WTC11 (cell line): ENCODE measurements around the gene MB. TPM values are rescaled to one million over a fixed set of nuclear protein-coding genes. Genes with fewer than 3 reads are reported as not detected.

ENCODE experiments used
- ATAC-seq: fragments of 200-7000 bp; cut with Tn5 transposase; 2 replicates; pipeline ENCODE4 v1.10.0; 2021; ENCODE audit warnings: mild to moderate bottlenecking, moderate library complexity
- CTCF ChIA-PET: fragments of 300-600 bp; sonication (Branson Sonifier 250); formaldehyde crosslinking; loops from one replicate; lab custom pipeline; 2021; ENCODE audit warnings: antibody characterized with exemption; lab: Charles Lee
- POLR2A ChIA-PET: fragments of 350-600 bp; sonication (Branson Sonifier 250); formaldehyde crosslinking; loops from one replicate; lab custom pipeline; 2021; ENCODE audit warnings: antibody characterized with exemption; lab: Charles Lee
- DNase-seq: peaks from one replicate; pipeline ENCODE4 v3.0.0; 2021; ENCODE audit warnings: low spot score
- H3K27ac Mint-ChIP-seq: 2 replicates; pipeline ENCODE4 v1.8.0; 2021; ENCODE audit warnings: mixed read lengths
- H3K27me3 Mint-ChIP-seq: 2 replicates; pipeline ENCODE4 v1.8.0; 2021; ENCODE audit warnings: low read depth, mild to moderate bottlenecking, moderate library complexity, mixed read lengths
- H3K36me3 Mint-ChIP-seq: 2 replicates; pipeline ENCODE4 v1.8.0; 2021; ENCODE audit warnings: mixed read lengths
- H3K4me1 Mint-ChIP-seq: 2 replicates; pipeline ENCODE4 v1.8.0; 2022; ENCODE audit warnings: mixed read lengths
- H3K4me3 Mint-ChIP-seq: 2 replicates; pipeline ENCODE4 v1.8.0; 2021; ENCODE audit warnings: mild to moderate bottlenecking, moderate library complexity, mixed read lengths
- H3K9me3 Mint-ChIP-seq: 2 replicates; pipeline ENCODE4 v1.8.0; 2021; ENCODE audit warnings: mixed read lengths
- ARID4B ChIP-seq: sonication (generic); formaldehyde crosslinking; IDR thresholded peaks from 2 replicates; pipeline ENCODE4 v1.8.0; 2023; ENCODE audit warnings: missing genetic modification reagents, mild to moderate bottlenecking, borderline replicate concordance
- ERG ChIP-seq: fragments of 250-450 bp; sonication (Bioruptor Pico); IDR thresholded peaks from 2 replicates; pipeline ENCODE4 v1.8.0; 2021; ENCODE audit warnings: mild to moderate bottlenecking
- ESRRA ChIP-seq: sonication (generic); formaldehyde crosslinking; IDR thresholded peaks from 2 replicates; pipeline ENCODE4 v1.8.1; 2022; ENCODE audit warnings: mild to moderate bottlenecking, missing genetic modification reagents, borderline replicate concordance
- FOXP1 ChIP-seq: sonication (generic); formaldehyde crosslinking; IDR thresholded peaks from 2 replicates; pipeline ENCODE4 v1.8.0; 2022; ENCODE audit warnings: missing genetic modification reagents, mild to moderate bottlenecking, moderate library complexity, borderline replicate concordance
- GABPB1 ChIP-seq: sonication (generic); formaldehyde crosslinking; IDR thresholded peaks from 2 replicates; pipeline ENCODE4 v1.8.1; 2023; ENCODE audit warnings: mild to moderate bottlenecking, missing genetic modification reagents
- MAX ChIP-seq: sonication (generic); formaldehyde crosslinking; IDR thresholded peaks from 2 replicates; pipeline ENCODE4 v1.8.0; 2022; ENCODE audit warnings: mild to moderate bottlenecking, missing genetic modification reagents
- MXD4 ChIP-seq: fragments of 250-450 bp; sonication (Bioruptor Pico); IDR thresholded peaks from 2 replicates; pipeline ENCODE4 v1.8.0; 2021; ENCODE audit warnings: mild to moderate bottlenecking, moderate library complexity, borderline replicate concordance
- NR1H2 ChIP-seq: sonication (generic); formaldehyde crosslinking; IDR thresholded peaks from 2 replicates; pipeline ENCODE4 v1.9.0; 2021; ENCODE audit warnings: mild to moderate bottlenecking, moderate library complexity, missing genetic modification reagents
- NR2C2 ChIP-seq: sonication (generic); formaldehyde crosslinking; IDR thresholded peaks from 2 replicates; pipeline ENCODE4 v1.8.0; 2022; ENCODE audit warnings: mild to moderate bottlenecking, missing genetic modification reagents
- PRDM15 ChIP-seq: sonication (generic); formaldehyde crosslinking; IDR thresholded peaks from 2 replicates; pipeline ENCODE4 v1.8.0; 2022; ENCODE audit warnings: missing genetic modification reagents
- RELA ChIP-seq: sonication (generic); formaldehyde crosslinking; IDR thresholded peaks from 2 replicates; pipeline ENCODE4 v1.8.1; 2022; ENCODE audit warnings: missing genetic modification reagents, mild to moderate bottlenecking, borderline replicate concordance
- ZMAT4 ChIP-seq: fragments of 250-450 bp; sonication (Bioruptor Pico); IDR thresholded peaks from 2 replicates; pipeline ENCODE4 v1.9.0; 2021; ENCODE audit warnings: mild to moderate bottlenecking
- ZNF232 ChIP-seq: sonication (generic); formaldehyde crosslinking; IDR thresholded peaks from 2 replicates; pipeline ENCODE4 v1.8.0; 2022; ENCODE audit warnings: mild to moderate bottlenecking, missing genetic modification reagents
- ZNF416 ChIP-seq: fragments of 250-450 bp; sonication (Bioruptor Pico); IDR thresholded peaks from 2 replicates; pipeline ENCODE4 v1.9.0; 2021; ENCODE audit warnings: mild to moderate bottlenecking, inconsistent platforms
- total RNA-seq: library from RNA; stranded (reverse); gene quantifications from 3 replicates; pipeline ENCODE4 v1.2.3, GENCODE V29; 2021

Gene MB
- total RNA-seq, 1 experiment from 2014 or later, result 0.50 TPM

- Mint-ChIP-seq H3K4me1 (peaks cover 20% of the 10 kb centered on the region), H3K27me3 (no peaks in the 10 kb centered on the region), H3K4me3 (no peak overlapping the region), H3K9me3 (no peaks in the 10 kb centered on the region), H3K27ac (no peak overlapping the region), H3K36me3 (no peaks in the 10 kb centered on the region)
- POLR2A ChIA-PET, result no interaction called here
- CTCF ChIA-PET, result no interaction called here
- ATAC-seq, result peak; percentile 52
- TF ChIP-seq ERG (0 out of 2 replicates have a peak, but pooled peaks have one; percentile 13), RELA (CRISPR knock-in tag) (no peak), MAX (CRISPR knock-in tag) (no peak)
- DNase-seq, result peak; percentile 43
Measured at GRCh38 chr22:35561796-35562526, 55.2 kb downstream of the MB start.

- Mint-ChIP-seq H3K36me3 (no peaks in the 10 kb centered on the region), H3K4me3 (no peak overlapping the region), H3K27me3 (no peaks in the 10 kb centered on the region), H3K27ac (no peak overlapping the region), H3K4me1 (peaks cover 20% of the 10 kb centered on the region), H3K9me3 (no peaks in the 10 kb centered on the region)
- CTCF ChIA-PET, result interaction anchor here (1.0 kb wide), 1 partner anchor 16 kb away, joined by 3 read pairs; no protein-coding TSS in a partner anchor
- POLR2A ChIA-PET, result no interaction called here
- no peak for DNase-seq
- TF ChIP-seq PRDM15 (CRISPR knock-in tag), result no peak
- no peak for TF ChIP-seq RELA (CRISPR knock-in tag)
- no peak for TF ChIP-seq GABPB1 (CRISPR knock-in tag)
- TF ChIP-seq MAX (CRISPR knock-in tag), result no peak
- no peak for TF ChIP-seq ESRRA (CRISPR knock-in tag)
- TF ChIP-seq ZNF416 (CRISPR knock-in tag), result no peak
- TF ChIP-seq ARID4B (CRISPR knock-in tag), result no peak
- no peak for TF ChIP-seq NR1H2 (CRISPR knock-in tag)
- no peak for TF ChIP-seq ZMAT4
- TF ChIP-seq ZNF232 (CRISPR knock-in tag), result no peak
- TF ChIP-seq MXD4 (CRISPR knock-in tag), result no peak
- TF ChIP-seq FOXP1 (CRISPR knock-in tag), result no peak
- no peak for TF ChIP-seq NR2C2 (CRISPR knock-in tag)
- ATAC-seq, result no peak
Measured at GRCh38 chr22:35560824-35561223, 56.3 kb downstream of the MB start.
